ENCODE results near the gene KCNQ1. TPM values are rescaled to one million over a fixed set of nuclear protein-coding genes. Genes with fewer than 3 reads are reported as not detected.

Gene KCNQ1
- total RNA-seq, 2 donors from 2014 or later: 4.4 to 25.3 TPM

DNA sequence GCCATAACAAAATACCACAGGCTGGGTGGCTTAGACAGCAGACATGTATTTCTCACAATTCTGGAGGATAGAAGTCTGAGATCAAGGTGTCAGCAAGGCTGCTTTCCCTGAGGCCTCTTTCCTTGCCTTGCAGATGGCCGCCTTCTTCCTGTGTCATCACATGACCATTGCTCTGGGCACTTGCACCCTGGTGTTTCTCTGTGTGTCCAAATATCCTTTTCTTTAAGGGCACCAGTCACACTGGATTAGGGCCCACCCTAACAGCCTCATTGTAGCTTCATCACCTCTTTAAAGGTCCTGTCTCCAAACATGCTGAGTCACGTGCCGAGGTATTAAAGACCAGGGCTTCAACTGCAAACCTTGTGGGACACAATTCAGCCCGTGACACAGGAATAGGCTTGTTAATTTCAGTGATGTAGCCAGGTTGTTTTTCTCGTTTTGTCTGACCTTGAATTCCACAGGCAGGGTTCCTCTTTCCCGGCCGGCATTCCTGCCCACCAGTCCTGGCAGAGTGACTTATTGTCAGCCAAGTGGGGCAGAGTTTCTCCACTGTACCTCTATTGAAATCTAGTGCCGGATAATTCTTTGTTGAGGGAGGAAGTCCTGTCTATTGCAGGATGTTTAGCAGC lies 154.9 kb downstream of the KCNQ1 start:
- Histone ChIP-seq H3K27me3 (replicated peaks; ENCODE audit: insufficient read depth) (no peaks in the 10 kb centered on the region), H3K9me3 (peaks cover 4% of the 10 kb centered on the region), H3K4me1 (ENCODE audit: control insufficient read depth in 1 of 2, low read depth in 2 of 2) (no peaks in the 10 kb centered on the region), H3K36me3 (no peaks in the 10 kb centered on the region), H3K27ac (no peak overlapping the region), H3K4me3 (no peak overlapping the region)
- no peak for DNase-seq (ENCODE audit: low spot score)
- TF ChIP-seq, protein P1, sequence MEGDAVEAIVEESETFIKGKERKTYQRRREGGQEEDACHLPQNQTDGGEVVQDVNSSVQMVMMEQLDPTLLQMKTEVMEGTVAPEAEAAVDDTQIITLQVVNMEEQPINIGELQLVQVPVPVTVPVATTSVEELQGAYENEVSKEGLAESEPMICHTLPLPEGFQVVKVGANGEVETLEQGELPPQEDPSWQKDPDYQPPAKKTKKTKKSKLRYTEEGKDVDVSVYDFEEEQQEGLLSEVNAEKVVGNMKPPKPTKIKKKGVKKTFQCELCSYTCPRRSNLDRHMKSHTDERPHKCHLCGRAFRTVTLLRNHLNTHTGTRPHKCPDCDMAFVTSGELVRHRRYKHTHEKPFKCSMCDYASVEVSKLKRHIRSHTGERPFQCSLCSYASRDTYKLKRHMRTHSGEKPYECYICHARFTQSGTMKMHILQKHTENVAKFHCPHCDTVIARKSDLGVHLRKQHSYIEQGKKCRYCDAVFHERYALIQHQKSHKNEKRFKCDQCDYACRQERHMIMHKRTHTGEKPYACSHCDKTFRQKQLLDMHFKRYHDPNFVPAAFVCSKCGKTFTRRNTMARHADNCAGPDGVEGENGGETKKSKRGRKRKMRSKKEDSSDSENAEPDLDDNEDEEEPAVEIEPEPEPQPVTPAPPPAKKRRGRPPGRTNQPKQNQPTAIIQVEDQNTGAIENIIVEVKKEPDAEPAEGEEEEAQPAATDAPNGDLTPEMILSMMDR (IDR thresholded peaks at IDR 0.05): no peak
- ATAC-seq (ENCODE audit: insufficient number of reproducible peaks, low FRiP score, low read depth): no peak

DNA sequence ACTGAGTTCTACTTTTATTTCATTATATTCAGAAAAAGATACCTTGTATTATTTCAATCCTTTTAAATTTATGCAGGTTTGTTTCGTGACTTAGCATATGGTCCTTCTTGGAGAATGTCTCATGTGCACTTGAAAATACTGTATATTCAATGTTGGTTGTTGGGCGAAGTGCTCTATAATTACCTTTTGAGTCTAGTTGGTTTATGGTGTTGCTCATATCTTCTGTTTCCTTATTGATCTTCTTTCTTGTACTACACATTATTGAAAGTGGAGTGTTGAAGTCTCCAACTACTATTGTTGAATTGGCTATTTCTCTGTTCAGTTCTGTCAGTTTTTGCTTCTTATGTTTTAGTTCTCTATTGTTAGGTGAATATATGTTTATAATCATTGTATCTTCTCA lies 164.5 kb downstream of the KCNQ1 start:
- ATAC-seq (ENCODE audit: insufficient number of reproducible peaks, low FRiP score, low read depth) (no peak), DNase-seq (ENCODE audit: low spot score) (no peak)
- Histone ChIP-seq H3K27ac (no peak overlapping the region), H3K27me3 (replicated peaks; ENCODE audit: insufficient read depth) (no peaks in the 10 kb centered on the region), H3K4me3 (no peak overlapping the region), H3K4me1 (ENCODE audit: control insufficient read depth in 1 of 2, low read depth in 2 of 2) (no peaks in the 10 kb centered on the region), H3K9me3 (peaks cover 14% of the 10 kb centered on the region), H3K36me3 (no peaks in the 10 kb centered on the region)
- TF ChIP-seq, protein P1 (IDR thresholded peaks at IDR 0.05): no peak

- TF ChIP-seq, protein P1 (IDR thresholded peaks at IDR 0.05): no peak
- Histone ChIP-seq H3K27me3 (replicated peaks; ENCODE audit: insufficient read depth) (no peaks in the 10 kb centered on the region), H3K27ac (no peak overlapping the region), H3K36me3 (no peaks in the 10 kb centered on the region), H3K4me1 (ENCODE audit: control insufficient read depth in 1 of 2, low read depth in 2 of 2) (no peaks in the 10 kb centered on the region), H3K4me3 (no peak overlapping the region), H3K9me3 (peaks cover 14% of the 10 kb centered on the region)
- no peak for DNase-seq (ENCODE audit: low spot score)
- ATAC-seq (ENCODE audit: insufficient number of reproducible peaks, low FRiP score, low read depth): no peak
Observed at GRCh38 chr11:2612884-2613571, 168.2 kb downstream of the KCNQ1 start.

DNA sequence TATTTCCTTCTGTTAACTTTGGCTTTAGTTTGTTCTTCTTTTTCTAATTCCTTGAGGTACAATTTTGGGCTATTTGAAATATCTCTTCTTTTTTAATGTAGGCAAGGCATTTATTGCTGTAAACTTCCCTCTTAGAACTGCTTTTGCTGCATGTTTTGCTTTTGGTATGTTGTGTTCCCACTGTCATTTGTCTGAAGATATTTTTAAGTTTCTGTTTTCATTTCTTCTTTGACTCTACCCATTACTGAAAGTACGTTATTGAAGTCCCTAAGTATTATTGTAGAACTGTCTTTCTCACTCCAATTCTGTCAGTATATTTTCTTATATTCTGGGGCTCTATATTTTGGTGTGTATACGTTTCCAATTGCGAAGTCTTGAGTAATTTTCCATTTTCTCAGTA lies 177.1 kb downstream of the KCNQ1 start:
- H3K9me3 ChIP-seq: no peaks in the 10 kb centered on the region
- no peak for ATAC-seq (ENCODE audit: insufficient number of reproducible peaks, low FRiP score, low read depth)
- TF ChIP-seq, protein P1 (IDR thresholded peaks at IDR 0.05): no peak
- no peaks in the 10 kb centered on the region for H3K4me1 ChIP-seq (ENCODE audit: control insufficient read depth in 1 of 2, low read depth in 2 of 2)
- H3K27ac ChIP-seq: no peak overlapping the region
- no peak for DNase-seq (ENCODE audit: low spot score)
- no peak overlapping the region for H3K4me3 ChIP-seq
- H3K36me3 ChIP-seq: no peaks in the 10 kb centered on the region
- no peaks in the 10 kb centered on the region for H3K27me3 ChIP-seq (replicated peaks; ENCODE audit: insufficient read depth)

DNA sequence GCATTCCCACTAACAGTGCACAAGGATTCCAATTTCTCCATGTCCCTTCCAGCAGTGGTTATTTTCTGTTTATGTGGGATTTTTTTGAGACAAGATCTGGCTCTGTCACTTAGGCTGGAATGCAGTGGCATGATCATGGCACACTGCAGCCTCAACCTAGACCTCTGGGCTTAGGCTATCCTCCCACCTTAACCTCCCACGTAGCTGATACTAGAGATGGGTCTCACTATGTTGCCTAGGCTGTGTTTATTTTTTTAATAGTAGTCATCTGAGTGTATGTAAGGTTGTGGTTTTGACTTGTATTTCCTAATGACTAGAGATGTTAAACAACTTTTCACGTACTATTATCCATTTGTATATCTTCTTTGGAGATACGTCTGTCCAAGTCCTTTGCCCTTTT lies 180.4 kb downstream of the KCNQ1 start:
- H3K9me3 ChIP-seq: peaks cover 5% of the 10 kb centered on the region
- no peak overlapping the region for H3K27ac ChIP-seq
- DNase-seq (ENCODE audit: low spot score): no peak
- H3K4me1 ChIP-seq (ENCODE audit: control insufficient read depth in 1 of 2, low read depth in 2 of 2): no peaks in the 10 kb centered on the region
- TF ChIP-seq, protein P1 (IDR thresholded peaks at IDR 0.05): no peak
- no peaks in the 10 kb centered on the region for H3K27me3 ChIP-seq (replicated peaks; ENCODE audit: insufficient read depth)
- no peaks in the 10 kb centered on the region for H3K36me3 ChIP-seq
- no peak for ATAC-seq (ENCODE audit: insufficient number of reproducible peaks, low FRiP score, low read depth)
- no peak overlapping the region for H3K4me3 ChIP-seq
